ENCODE data around the gene VEPH1. TPM values are rescaled to one million over a fixed set of nuclear protein-coding genes. Genes with fewer than 3 reads are reported as not detected.

VEPH1 gene
- total and polyA plus RNA-seq, 3 donors from 2014 or later = 2.7 to 8.1 (median 3.0) TPM

GRCh38 chr3:157300981-157301663 is 202.1 kb downstream of the VEPH1 start:
- Histone ChIP-seq H3K4me1 (no peaks in the 10 kb centered on the region), H3K4me3 (no peak overlapping the region), H3K27ac (no peak overlapping the region), H3K9me3 (no peaks in the 10 kb centered on the region), H3K27me3 (no peaks in the 10 kb centered on the region), H3K36me3 (ENCODE audit: low read depth, missing control alignments) (no peaks in the 10 kb centered on the region)
- intact Hi-C loops (cut with DNase I; ENCODE audit: low total_unique reads) = no loop called here
- TF ChIP-seq CTCF (IDR thresholded peaks at IDR 0.05) = no peak
- no peak for TF ChIP-seq POLR2A (IDR thresholded peaks at IDR 0.05)
- 66 to 81% methylated on average over 9 of the region's 9 CpGs for WGBS, 2 donors
- no peak for DNase-seq

- 73 to 79% methylated on average over 2 of the region's 2 CpGs for whole genome bisulfite sequencing, 2 donors
- H3K27ac ChIP-seq = no peak overlapping the region
- TF ChIP-seq CTCF (IDR thresholded peaks at IDR 0.05) = no peak
- TF ChIP-seq POLR2A (IDR thresholded peaks at IDR 0.05) = no peak
- intact Hi-C loops (cut with DNase I; ENCODE audit: low total_unique reads) = no loop called here
- no peak overlapping the region for H3K4me3 ChIP-seq
- H3K27me3 ChIP-seq = no peaks in the 10 kb centered on the region
- no peaks in the 10 kb centered on the region for H3K36me3 ChIP-seq (ENCODE audit: low read depth, missing control alignments)
- no peaks in the 10 kb centered on the region for H3K4me1 ChIP-seq
- DNase-seq = no peak
- H3K9me3 ChIP-seq = no peaks in the 10 kb centered on the region
Measured at GRCh38 chr3:157300094-157300493, 203.1 kb downstream of the VEPH1 start.

- TF ChIP-seq CTCF (IDR thresholded peaks at IDR 0.05) = no peak
- TF ChIP-seq POLR2A (IDR thresholded peaks at IDR 0.05) = no peak
- WGBS, 2 donors = 83 to 91% methylated on average over 6 of the region's 6 CpGs
- intact Hi-C loops (cut with DNase I; ENCODE audit: low total_unique reads) = no loop called here
- Histone ChIP-seq H3K9me3 (no peaks in the 10 kb centered on the region), H3K4me1 (no peaks in the 10 kb centered on the region), H3K36me3 (ENCODE audit: low read depth, missing control alignments) (no peaks in the 10 kb centered on the region), H3K4me3 (no peak overlapping the region), H3K27me3 (no peaks in the 10 kb centered on the region), H3K27ac (no peak overlapping the region)
- no peak for DNase-seq
Measured at GRCh38 chr3:157297328-157297915, 205.8 kb downstream of the VEPH1 start.

- TF ChIP-seq CTCF (IDR thresholded peaks at IDR 0.05) (no peak), POLR2A (IDR thresholded peaks at IDR 0.05) (no peak)
- H3K4me3 ChIP-seq = no peak overlapping the region
- no peak overlapping the region for H3K27ac ChIP-seq
- no peaks in the 10 kb centered on the region for H3K9me3 ChIP-seq
- H3K4me1 ChIP-seq = no peaks in the 10 kb centered on the region
- H3K36me3 ChIP-seq (ENCODE audit: low read depth, missing control alignments) = no peaks in the 10 kb centered on the region
- no peak for DNase-seq
- no peaks in the 10 kb centered on the region for H3K27me3 ChIP-seq
- intact Hi-C loops (cut with DNase I; ENCODE audit: low total_unique reads) = no loop called here
Measured at GRCh38 chr3:157294953-157295352, 208.3 kb downstream of the VEPH1 start.

- no peaks in the 10 kb centered on the region for H3K9me3 ChIP-seq
- intact Hi-C loops (cut with DNase I; ENCODE audit: low total_unique reads) = no loop called here
- no peak overlapping the region for H3K4me3 ChIP-seq
- H3K27me3 ChIP-seq = no peaks in the 10 kb centered on the region
- no peak for DNase-seq
- no peak for TF ChIP-seq CTCF (IDR thresholded peaks at IDR 0.05)
- TF ChIP-seq POLR2A (IDR thresholded peaks at IDR 0.05) = no peak
- H3K36me3 ChIP-seq (ENCODE audit: low read depth, missing control alignments) = no peaks in the 10 kb centered on the region
- no peak overlapping the region for H3K27ac ChIP-seq
- WGBS, 2 donors = 56 to 63% methylated on average over 1 of the region's 1 CpG
- H3K4me1 ChIP-seq = no peaks in the 10 kb centered on the region
Measured at GRCh38 chr3:157294491-157294890, 208.7 kb downstream of the VEPH1 start.

All from testis (tissue), 3 donors.